Uterus (tissue), 4 donors: ENCODE data around the gene CARNS1. TPM values are rescaled to one million over a fixed set of nuclear protein-coding genes. Genes with fewer than 3 reads are reported as not detected.
"Not testable (repeated sequence)": the region's sequence is repeated elsewhere in the genome, so short reads cannot be mapped to it uniquely, and the experiment has no call there.

ENCODE experiments used
- DNase-seq, 2 donors: peaks; one replicate each; pipeline ENCODE4 v3.0.0-alpha.2; 2019 to 2020
- H3K27ac ChIP-seq, 2 donors: fragments of 200-600 bp; sonication (generic); 1 replicate in 1 of 2; 2 replicates in 1 of 2; pipeline ENCODE4 v1.5.1; 2016 to 2018
- H3K27me3 ChIP-seq, 2 donors: fragments of 200-600 bp; sonication (generic); one replicate each; pipeline ENCODE4 v1.5.1; 2018 to 2019; ENCODE audit warnings: control low read depth in 1 of 2
- H3K36me3 ChIP-seq, 2 donors: fragments of 200-600 bp; sonication (generic); one replicate each; pipeline ENCODE4 v1.5.1; 2019; ENCODE audit warnings: control low read depth in 1 of 2
- H3K4me1 ChIP-seq, 2 donors: fragments of 200-600 bp; sonication (generic); one replicate each; pipeline ENCODE4 v1.5.1; 2018 to 2019; ENCODE audit warnings: control low read depth in 1 of 2
- H3K4me3 ChIP-seq, 2 donors: fragments of 200-600 bp; sonication (generic); 1 replicate in 1 of 2; 2 replicates in 1 of 2; pipeline ENCODE4 v1.5.1; 2018 to 2019; ENCODE audit warnings: mild to moderate bottlenecking in 1 of 2
- H3K9me3 ChIP-seq, 2 donors: fragments of 200-600 bp; sonication (generic); one replicate each; pipeline ENCODE4 v1.5.1; 2019; ENCODE audit warnings: control low read depth in 1 of 2
- POLR2A ChIP-seq, 2 donors: fragments of 450-650 bp; IDR thresholded peaks; one replicate each; pipeline ENCODE4 v1.6.1; 2016; ENCODE audit warnings: antibody characterized with exemption in 2 of 2, mild to moderate bottlenecking in 1 of 2, moderate library complexity in 1 of 2
- intact Hi-C: fragments of 100-400 bp; cut with DNase I; formaldehyde crosslinking; loops from one replicate; pipeline ENCODE4 v1.15.1; 2023; ENCODE audit warnings: low total_unique reads
- total RNA-seq, 4 donors: library from RNA; depleted of rRNA in 3 of 4; stranded (reverse); fragments of >200 nt in 3 of 4; gene quantifications; one replicate each; pipeline versions ENCODE4 v1.1.0 to v1.2.4, GENCODE V29; 2014 to 2023
- TF ChIP-seq, protein P1 (sequence below), 4 experiments: fragments of 200-600 bp in 2 of 4; fragments of 450-650 bp in 2 of 4; sonication (generic) in 2 of 4; IDR thresholded peaks; one replicate each; pipeline ENCODE4 v1.5.1; 2016 to 2019; ENCODE audit warnings: antibody characterized with exemption in 4 of 4, mild to moderate bottlenecking in 2 of 4, moderate library complexity in 1 of 4
- donor health status: DM: yes; HTN: yes; CAD: no.

CARNS1 gene
- total RNA-seq, 4 donors from 2014 or later: 0.76 to 3.3 TPM; not detected in 2

DNA sequence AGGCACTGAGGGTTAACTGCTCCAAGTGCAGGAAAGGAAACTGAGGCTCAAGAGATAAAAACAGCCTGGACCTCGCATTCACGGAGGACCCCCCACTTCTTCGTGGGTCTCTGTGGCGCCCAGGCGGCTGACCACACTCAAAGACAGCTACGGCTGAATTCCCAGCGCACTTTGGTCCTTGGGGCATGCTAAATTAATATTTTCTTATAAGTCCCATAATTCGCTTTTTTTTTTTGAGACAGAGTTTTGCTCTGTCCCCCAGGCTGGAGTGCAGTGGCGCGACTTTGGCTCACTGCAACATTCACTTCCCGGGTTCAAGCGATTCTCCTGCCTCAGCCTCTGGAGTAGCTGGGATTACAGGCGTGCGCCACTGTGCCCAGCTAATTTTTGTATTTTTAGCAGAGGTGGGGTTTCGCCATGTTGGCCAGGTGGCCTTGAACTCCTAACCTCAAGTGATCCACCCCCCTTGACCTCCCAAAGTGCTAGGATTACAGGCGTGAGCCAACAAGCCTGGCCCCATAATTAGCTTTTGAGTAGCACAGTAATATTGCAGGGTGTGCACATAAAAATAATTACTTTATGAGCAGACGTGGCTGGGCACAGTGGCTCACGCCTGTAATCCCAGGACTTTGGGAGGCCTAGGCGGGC, 13.2 kb upstream of the CARNS1 start:
- H3K36me3 ChIP-seq, H3K4me1 ChIP-seq, intact Hi-C loops, DNase-seq, H3K9me3 ChIP-seq, H3K27me3 ChIP-seq: not testable (repeated sequence)
- peak overlapping the region; percentile 60 to 88 for H3K27ac ChIP-seq
- peak overlapping the region; percentile 17 to 74 for H3K4me3 ChIP-seq
- TF ChIP-seq, protein P1, sequence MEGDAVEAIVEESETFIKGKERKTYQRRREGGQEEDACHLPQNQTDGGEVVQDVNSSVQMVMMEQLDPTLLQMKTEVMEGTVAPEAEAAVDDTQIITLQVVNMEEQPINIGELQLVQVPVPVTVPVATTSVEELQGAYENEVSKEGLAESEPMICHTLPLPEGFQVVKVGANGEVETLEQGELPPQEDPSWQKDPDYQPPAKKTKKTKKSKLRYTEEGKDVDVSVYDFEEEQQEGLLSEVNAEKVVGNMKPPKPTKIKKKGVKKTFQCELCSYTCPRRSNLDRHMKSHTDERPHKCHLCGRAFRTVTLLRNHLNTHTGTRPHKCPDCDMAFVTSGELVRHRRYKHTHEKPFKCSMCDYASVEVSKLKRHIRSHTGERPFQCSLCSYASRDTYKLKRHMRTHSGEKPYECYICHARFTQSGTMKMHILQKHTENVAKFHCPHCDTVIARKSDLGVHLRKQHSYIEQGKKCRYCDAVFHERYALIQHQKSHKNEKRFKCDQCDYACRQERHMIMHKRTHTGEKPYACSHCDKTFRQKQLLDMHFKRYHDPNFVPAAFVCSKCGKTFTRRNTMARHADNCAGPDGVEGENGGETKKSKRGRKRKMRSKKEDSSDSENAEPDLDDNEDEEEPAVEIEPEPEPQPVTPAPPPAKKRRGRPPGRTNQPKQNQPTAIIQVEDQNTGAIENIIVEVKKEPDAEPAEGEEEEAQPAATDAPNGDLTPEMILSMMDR (IDR thresholded peaks at IDR 0.05): peak in 2 of 4 experiments; percentile 4 to 5

DNA sequence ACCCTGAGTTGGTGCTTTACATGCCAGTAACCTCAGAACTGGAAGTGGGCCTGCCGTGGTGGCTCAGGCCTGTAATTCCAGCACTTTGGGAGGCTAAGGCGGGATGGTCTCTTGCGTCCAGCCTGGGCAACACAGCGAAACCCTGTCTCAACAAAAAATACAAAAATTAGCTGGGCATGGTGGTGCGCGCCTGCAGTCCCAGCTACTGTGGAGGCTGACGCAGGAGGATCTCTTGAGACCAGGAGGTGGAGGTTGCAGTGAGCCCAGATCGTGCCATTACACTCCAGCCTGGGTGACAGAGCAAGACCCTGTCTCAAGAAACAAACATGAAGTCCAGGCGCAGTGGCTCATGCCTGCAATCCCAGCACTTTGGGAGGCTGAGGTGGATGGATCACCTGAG, 12.4 kb upstream of the CARNS1 start:
- H3K36me3 ChIP-seq, H3K9me3 ChIP-seq, H3K4me1 ChIP-seq, H3K27ac ChIP-seq, intact Hi-C loops, H3K4me3 ChIP-seq, H3K27me3 ChIP-seq, DNase-seq: not testable (repeated sequence)

DNA sequence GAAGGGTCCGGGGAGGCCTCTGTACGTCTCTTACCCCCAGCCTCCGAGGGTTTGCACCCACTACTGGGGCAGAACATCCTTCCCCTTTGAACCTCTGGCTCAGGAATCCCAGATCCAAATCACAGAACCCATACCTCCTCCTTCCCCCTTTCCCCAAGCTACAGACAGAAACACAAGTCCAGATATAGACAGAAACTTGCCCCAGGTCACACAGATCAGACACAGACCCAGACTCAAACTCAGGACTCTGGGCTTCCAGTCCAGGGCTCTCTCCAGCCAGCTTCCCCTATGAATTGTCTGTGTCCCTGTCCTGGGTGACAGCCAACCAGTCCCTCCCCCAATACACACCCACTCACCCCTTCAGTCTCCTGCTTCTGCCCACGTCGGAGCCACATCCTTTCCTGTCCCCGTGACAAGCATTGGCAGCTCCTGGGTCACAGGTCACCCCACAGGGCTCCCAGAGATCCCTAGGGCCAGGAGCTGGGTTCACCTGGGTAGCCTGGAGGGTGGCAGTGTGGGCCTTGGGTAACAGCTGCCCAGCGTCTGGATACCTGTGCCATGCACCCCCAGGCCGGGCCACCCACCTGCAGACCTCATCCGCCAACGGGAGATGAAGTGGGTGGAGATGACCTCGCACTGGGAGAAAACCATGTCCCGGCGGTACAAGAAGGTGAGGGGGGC, 10.8 kb upstream of the CARNS1 start:
- H3K27me3 ChIP-seq: peaks cover 0 to 10% of the 10 kb centered on the region in 2 donors
- H3K27ac ChIP-seq: no peak overlapping the region
- intact Hi-C loops: no loop called here

DNA sequence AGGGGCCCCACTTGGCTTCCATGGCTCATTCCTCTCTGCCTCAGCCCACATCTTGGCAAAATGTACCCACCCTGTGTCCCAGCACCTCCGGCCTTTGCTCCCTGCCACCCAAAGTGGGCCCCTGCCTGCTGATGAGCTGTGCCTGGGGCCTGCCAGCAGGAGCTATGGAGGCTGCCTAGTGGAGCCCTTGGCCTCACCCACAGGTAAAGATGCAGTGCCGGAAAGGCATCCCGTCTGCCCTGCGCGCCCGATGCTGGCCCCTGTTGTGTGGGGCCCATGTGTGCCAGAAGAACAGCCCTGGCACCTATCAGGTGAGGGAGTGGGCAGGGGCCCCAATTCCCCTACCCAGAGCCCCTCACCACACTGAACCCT, 10.3 kb upstream of the CARNS1 start:
- no peaks in the 10 kb centered on the region for H3K36me3 ChIP-seq
- intact Hi-C loops: no loop called here
- no peaks in the 10 kb centered on the region for H3K9me3 ChIP-seq
- DNase-seq: no peak
- TF ChIP-seq, protein P1 (IDR thresholded peaks at IDR 0.05): no peak
- TF ChIP-seq POLR2A (IDR thresholded peaks at IDR 0.05): no peak
- peaks cover 0 to 7% of the 10 kb centered on the region in 2 donors for H3K4me1 ChIP-seq
- no peak overlapping the region for H3K27ac ChIP-seq
- peaks cover 0 to 16% of the 10 kb centered on the region in 2 donors for H3K27me3 ChIP-seq
- no peak overlapping the region for H3K4me3 ChIP-seq

More for the DNA sequence above, 10.8 kb upstream of the CARNS1 start:
- H3K9me3 ChIP-seq: no peaks in the 10 kb centered on the region
- TF ChIP-seq POLR2A (IDR thresholded peaks at IDR 0.05): no peak
- TF ChIP-seq, protein P1 (IDR thresholded peaks at IDR 0.05): no peak
- no peak overlapping the region for H3K4me3 ChIP-seq
- H3K4me1 ChIP-seq: peaks cover 0 to 7% of the 10 kb centered on the region in 2 donors
- no peak for DNase-seq
- H3K36me3 ChIP-seq: no peaks in the 10 kb centered on the region

DNA sequence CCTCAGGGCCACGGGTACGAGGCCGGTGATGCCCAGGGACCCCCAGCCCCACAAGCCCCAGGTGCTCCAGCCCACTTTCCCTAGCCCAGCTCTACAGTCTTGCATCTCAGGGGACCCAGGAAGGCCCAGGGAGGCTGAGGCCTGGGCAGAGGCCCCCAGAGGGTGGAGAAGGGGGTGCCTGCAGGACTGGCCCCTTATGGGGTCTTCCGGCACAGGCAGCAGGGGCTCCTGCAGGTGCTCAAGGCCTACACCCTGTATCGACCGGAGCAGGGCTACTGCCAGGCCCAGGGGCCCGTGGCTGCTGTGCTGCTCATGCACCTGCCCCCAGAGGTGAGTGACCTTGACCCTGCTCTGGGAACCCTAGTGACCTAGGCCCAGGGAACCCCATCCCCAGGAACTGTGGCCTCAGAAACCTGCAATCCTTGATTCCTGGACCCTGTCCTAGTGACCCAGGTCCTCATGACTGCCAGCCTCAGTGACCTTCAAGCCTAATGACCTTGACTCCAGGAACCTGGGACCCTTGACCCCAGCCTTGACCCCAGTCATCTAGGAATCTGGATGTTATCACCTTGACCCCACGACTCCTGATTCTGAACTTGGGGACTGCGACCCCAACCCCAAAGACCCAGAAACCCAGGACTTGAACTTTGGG, 9.7 kb upstream of the CARNS1 start:
- no peak for TF ChIP-seq POLR2A (IDR thresholded peaks at IDR 0.05)
- TF ChIP-seq, protein P1 (IDR thresholded peaks at IDR 0.05): no peak
- no peak overlapping the region for H3K4me3 ChIP-seq
- no peaks in the 10 kb centered on the region for H3K36me3 ChIP-seq
- intact Hi-C loops: no loop called here
- H3K27ac ChIP-seq: no peak overlapping the region
- no peak for DNase-seq
- H3K27me3 ChIP-seq: peaks cover 0 to 20% of the 10 kb centered on the region in 2 donors
- no peaks in the 10 kb centered on the region for H3K9me3 ChIP-seq
- H3K4me1 ChIP-seq: peaks cover 0 to 3% of the 10 kb centered on the region in 2 donors
